Measurements from ENCODE around the gene NASP.

NASP gene

GRCh38 chr1:45583666-45584350 is at the start of gene NASP:
Gene NASP, plus strand, starts transcription at chr1:45584041. Its CDS starts 106 bp downstream, at chr1:45584147.
- DNase-seq, result peak; percentile 49

GRCh38 chr1:45535988-45536766 is 47.7 kb upstream of the NASP start:
- DNase-seq, result no peak

DNA sequence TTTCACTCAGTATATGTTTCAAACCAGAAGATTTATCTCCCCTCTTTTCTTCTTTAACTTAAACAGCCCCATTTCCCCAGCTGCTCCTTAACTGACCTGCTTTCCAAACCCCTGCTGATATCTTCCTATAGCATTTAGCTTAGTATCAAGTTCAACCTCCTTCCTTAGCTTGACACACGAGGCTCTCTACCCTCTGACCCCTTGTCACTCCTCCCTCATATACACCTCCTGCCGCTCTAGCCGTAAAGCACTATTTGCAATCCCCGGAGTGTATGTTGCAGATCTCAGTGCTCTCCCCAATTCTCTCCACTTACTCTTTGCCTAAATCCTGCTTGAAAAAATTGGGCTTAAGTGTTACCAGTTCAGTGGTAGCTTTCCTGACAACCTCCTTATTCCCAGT is 47.0 kb upstream of the NASP start:
- DNase-seq, result no peak

GRCh38 chr1:45541193-45541592 is 42.6 kb upstream of the NASP start:
- DNase-seq, result no peak

- DNase-seq, result no peak
Measured at GRCh38 chr1:45542591-45542990, 41.2 kb upstream of the NASP start.

DNA sequence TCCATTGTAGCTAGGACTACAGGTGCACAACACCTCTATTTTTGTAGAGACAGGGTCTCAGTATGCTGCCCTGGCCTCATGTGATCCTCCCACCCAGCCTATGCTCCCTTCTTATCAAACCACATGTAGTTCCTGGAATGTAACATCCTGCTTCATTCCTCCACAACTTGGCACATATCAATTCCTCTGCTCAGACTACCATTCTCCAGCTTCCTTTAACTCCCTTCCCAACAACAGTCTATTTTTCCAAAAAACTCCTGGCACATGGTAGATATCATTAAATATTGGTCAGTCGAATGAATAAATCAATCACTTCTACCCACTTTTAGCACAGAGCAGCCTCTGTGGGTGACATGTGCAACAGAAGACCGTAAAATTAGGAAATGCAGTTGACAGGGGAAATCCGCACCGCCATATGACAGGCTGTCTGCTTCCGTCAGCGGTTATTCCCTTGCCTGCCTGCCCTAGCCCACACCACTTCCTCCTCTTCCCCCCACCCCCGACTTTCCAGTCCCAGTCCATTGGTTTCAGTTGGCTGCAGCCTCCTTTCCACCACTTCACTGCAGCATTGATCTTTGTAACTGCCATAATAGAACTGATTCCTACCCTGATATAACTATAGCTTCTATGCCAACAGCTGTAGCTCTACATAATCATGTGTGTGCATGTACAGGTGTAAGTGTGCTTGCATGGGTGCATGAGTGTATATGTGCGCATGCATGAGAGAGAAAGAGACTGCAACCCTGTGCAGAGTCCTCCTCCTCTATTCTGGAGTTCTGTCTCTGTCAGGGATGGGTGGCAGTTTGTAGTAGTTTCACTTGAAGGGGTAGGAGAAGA is 40.0 kb upstream of the NASP start:
- no peak for DNase-seq

- DNase-seq, result no peak
Measured at GRCh38 chr1:45544530-45544929, 39.3 kb upstream of the NASP start.

GRCh38 chr1:45545019-45545493 is 38.8 kb upstream of the NASP start:
- no peak for DNase-seq

- no peak for DNase-seq
Measured at GRCh38 chr1:45545553-45546310, 38.1 kb upstream of the NASP start.

GRCh38 chr1:45550401-45551351 is 33.2 kb upstream of the NASP start, which contains the start of gene AKR1A1:
Gene AKR1A1, plus strand, starts transcription at chr1:45550826. Its CDS starts 10,969 bp downstream, at chr1:45561795.
- peak; percentile 64 for DNase-seq

- DNase-seq, result no peak
Measured at GRCh38 chr1:45551684-45552083, 32.2 kb upstream of the NASP start.

GRCh38 chr1:45552331-45552730 is 31.5 kb upstream of the NASP start:
- no peak for DNase-seq

DNA sequence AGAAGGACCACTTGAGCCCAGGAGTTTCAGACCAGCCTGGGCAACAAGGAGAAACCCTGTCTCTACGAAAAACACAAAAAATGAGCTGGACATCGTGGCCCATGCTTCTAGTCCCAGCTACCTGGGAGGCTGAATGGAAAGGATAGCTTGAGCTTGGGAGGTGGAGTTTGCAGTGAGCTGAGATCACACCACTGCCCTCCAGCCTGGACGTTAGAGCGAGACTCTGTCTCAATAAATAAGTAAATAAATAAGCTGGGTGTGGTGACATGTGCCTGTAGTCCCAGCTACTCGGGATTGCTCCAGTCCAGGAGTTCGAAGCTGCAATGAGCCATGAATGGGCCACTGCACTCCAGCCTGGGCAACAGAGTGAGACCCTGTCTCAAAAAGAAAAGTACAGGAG is 29.6 kb upstream of the NASP start:
- no peak for DNase-seq

DNA sequence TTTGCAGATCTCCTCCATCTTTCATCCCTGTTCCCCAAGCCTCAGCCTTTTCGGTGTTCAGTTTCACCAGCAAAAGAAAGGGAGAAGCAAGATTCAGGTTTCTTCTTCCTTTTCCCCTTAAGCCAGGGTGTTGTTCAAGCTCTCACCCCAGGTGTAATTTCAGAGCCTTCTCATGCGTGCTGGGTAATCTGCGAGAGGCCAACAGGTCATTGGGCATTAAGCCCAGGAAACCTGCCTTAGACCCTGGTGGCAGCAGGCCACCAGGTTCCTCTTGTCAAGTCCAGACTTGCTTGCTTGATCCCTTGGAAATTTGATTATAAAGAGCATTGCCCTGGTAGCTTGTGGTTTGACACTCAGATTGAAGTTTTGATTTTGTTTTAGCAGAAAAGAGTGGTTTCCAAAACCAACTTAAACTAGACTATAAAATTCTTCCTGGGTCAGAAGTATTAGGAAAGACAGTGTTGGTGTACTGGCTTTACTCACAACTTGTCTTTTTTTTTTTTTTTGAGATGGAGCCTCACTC is 26.4 kb upstream of the NASP start:
- DNase-seq, result no peak

GRCh38 chr1:45563843-45564242 is 20.0 kb upstream of the NASP start:
- DNase-seq, result no peak

- no peak for DNase-seq
Measured at GRCh38 chr1:45566722-45567121, 17.1 kb upstream of the NASP start.

- DNase-seq, result no peak
Measured at GRCh38 chr1:45567911-45568310, 15.9 kb upstream of the NASP start.

DNA sequence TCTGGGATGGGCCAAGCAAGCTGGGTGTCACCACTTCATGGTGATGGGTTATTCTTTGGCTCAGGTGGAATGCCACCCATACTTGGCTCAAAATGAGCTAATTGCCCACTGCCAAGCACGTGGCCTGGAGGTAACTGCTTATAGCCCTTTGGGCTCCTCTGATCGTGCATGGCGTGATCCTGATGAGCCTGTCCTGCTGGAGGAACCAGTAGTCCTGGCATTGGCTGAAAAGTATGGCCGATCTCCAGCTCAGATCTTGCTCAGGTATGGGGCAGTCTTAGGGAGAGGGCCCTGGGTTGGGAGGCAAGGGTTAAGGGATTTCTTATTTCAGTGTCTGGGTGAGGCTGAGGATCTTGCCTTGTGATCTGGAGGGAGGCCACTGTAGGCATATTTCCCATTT is 15.4 kb upstream of the NASP start:
- no peak for DNase-seq

DNA sequence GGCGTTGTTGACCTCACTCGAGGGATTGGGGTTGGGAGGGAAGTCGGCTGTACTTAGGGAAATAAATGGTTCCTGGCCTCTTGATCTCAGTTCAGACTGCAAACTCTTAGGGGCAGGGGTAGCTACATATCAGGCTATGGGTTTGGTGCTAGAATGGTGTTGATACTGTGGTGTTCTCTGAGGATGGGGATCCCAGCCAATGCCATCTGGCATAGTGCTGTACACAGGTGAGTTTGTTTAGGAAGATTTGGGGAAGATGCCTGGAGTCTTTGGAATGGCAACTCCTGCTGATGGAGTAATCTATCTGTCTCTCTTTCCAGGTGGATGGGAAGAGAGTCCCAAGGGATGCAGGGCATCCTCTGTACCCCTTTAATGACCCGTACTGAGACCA is 14.3 kb upstream of the NASP start:
- DNase-seq, result no peak

DNA sequence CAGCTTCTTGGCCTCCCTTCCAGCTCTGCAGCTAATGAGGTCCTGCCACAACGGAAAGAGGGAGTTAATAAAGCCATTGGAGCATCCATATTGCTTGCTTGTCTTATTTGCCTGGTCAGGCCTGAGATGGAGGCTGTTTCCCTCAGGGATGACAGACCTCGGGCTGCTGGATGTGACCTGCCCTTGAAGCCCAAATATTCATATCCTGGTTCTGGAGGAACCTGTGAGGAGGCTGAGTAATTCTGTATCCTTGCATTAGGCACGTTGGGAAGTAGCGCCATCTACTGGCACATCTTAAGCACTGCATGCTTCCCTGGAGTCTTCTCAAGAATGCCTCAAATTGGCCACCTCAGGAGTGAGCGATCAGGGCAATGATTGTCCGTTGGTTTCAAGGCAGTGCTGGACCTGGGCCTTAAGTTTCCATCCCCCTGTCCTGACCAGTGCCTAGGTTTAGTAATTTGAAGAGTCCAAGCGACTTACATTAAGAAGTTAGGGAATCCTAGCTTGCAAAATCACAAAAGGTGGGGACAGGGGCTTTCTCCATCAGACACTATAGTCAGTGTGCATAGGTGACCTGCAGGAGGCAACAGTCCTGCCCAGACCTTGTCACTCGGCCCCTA is 13.8 kb upstream of the NASP start:
- no peak for DNase-seq

- DNase-seq, result no peak
Measured at GRCh38 chr1:45570631-45571030, 13.2 kb upstream of the NASP start.
